Hematopoietic multipotent progenitor cell treated with erythropoietin and hydrocortisone succinate and interleukin-3 and kit ligand, for 15 days (in vitro differentiated cells): ENCODE results near the gene VPS72.

Source experiments
- DNase-seq: peaks from one replicate; pipeline ENCODE4 v3.0.0-alpha.2; 2015; ENCODE audit warnings: low spot score

VPS72 gene

DNA sequence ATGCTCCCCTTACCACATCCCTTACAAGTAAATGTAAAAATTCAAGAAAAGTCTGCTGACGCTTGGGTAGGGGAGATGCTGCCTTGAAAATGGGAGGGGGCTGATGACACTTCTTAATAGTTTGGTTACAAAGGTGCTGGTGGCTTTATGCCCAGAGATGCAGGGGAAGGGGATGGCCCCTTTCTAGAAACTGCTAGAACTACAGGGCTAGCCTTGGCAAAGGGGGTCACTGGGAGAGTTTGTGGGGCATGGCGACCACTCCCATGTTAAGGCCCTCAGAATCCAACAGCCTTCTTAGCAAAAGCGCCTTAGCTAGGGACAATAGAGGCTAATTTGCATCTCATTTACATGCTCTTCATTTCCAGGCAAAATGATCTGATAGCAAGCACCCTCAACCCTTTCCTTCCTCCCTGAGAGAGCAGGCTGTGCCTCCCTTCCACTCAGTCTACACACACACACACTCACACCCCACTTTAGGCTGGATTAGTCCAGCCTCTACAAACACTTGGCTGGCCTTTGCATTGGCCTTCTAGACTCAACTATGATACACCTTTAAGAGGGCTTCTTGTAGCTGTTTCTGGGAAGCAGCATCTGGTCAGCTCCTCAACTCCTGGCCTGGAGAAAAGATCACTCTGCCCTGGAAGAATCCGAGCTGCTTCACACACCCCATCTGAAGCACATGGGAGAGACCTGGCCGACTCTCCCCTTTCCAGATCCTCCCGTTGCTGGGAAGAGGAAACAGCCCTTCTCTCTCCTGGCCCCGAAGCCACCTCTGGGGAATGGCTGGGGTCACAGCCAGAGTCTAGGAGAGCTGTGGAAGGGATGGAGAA, 45.3 kb downstream of the VPS72 start:
- no peak for DNase-seq

DNA sequence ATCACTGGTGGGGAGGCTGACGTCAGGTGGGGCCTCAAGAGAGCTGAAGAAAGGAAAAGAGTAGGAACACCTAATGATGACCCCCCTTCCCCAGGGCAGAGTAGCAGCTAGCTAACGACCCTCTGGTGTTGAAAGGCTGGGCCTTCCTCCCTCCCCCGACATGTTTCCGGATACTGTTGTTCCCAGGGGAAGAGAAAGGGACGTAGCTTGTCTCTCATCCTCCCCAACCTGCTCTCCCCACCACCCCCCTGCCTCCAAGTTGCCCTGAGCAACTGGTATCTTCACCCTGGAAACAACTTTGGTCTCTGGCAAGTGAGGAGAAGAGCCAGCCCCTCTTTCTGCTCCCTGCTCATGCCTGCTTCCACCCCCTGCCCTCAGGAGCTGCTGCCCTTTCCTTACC, 46.0 kb downstream of the VPS72 start:
- no peak for DNase-seq

DNA sequence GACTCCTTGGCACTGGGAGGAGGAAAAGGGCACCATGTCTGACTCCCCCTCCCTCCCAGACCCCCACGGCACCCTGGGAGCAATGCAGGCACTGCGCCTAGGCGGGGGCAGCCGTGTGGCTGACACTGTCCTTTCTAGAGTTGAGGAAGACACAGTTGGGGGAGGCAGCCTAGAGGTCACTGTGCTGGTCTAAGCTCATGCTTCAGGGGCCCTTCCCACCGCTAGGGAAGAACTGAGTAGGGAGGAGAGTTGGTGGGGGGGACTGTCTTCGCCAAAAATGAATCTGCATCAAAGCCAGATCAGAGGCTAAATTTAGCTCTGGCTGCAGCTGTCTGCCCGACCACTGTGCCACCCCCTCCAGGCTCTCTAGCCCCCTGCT, 47.0 kb downstream of the VPS72 start:
- no peak for DNase-seq

GRCh38 chr1:151142411-151143056, 47.5 kb downstream of the VPS72 start:
- no peak for DNase-seq

GRCh38 chr1:151137789-151138188, 52.2 kb downstream of the VPS72 start:
- no peak for DNase-seq

DNA sequence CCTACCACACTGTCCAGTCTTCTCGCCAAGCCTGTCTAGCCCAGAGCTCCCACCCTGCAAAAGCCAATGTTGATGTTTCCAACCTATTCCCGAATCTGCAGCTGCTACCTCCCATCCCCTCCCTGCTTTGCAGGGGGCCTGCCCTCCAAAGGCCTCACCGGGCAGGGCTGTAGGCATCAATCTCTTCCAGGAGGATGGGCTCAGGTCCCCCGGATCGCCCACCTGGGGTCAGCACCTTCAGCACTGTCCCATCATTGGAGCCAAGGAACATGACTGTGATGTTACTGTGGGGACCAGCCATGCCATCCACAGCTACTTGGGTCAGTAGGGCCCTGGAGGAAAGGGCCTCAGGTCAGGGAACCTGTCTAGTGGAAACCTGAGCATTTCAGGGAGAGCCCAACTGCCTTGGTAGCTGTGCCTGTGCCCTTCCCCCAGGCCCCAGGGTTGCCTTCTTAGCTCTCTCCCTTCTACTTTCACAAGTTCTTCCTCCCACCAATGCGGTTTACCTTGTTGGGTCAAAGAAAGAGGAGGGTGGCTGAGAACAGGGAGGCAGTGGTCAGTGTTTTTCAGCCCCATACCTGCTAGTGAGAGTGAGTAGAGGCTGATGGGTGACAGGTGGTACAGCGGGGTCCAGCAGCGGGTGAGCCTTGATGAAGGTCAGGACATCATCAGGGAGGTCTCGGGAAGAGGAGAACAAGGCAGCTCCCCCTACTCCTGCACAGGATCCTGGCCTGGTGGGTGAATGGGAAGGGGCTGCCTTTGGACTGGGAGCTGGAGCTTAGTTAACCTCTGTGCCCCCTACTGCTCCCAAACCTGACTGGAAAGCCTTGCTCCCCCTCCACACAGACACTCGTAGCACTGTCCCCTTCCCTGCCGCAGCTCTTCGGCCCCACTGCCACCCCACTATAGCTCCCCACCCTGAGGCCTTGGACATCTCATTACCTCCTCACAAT, 54.3 kb downstream of the VPS72 start:
- DNase-seq = no peak

GRCh38 chr1:151134991-151135390, 55.0 kb downstream of the VPS72 start:
- no peak for DNase-seq

DNA sequence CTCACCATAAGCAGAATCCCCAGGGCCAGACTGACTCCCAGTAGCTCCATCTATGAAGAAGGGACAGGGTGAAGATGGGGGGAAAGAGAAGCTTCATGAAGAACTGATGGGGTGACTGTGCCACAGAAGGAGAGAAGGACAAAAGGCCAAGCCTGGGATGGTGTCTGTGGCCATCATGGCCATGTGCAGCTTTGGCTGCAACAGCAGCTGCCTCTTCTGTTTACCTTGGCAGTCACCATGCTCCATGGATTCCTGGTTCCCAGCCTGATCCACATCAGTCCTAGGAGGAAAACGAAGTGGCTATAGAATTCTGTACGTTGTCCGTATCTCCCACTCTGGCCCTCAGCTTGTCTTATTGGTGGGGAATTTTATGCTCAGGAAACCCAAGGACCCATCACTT, 55.6 kb downstream of the VPS72 start:
- no peak for DNase-seq

DNA sequence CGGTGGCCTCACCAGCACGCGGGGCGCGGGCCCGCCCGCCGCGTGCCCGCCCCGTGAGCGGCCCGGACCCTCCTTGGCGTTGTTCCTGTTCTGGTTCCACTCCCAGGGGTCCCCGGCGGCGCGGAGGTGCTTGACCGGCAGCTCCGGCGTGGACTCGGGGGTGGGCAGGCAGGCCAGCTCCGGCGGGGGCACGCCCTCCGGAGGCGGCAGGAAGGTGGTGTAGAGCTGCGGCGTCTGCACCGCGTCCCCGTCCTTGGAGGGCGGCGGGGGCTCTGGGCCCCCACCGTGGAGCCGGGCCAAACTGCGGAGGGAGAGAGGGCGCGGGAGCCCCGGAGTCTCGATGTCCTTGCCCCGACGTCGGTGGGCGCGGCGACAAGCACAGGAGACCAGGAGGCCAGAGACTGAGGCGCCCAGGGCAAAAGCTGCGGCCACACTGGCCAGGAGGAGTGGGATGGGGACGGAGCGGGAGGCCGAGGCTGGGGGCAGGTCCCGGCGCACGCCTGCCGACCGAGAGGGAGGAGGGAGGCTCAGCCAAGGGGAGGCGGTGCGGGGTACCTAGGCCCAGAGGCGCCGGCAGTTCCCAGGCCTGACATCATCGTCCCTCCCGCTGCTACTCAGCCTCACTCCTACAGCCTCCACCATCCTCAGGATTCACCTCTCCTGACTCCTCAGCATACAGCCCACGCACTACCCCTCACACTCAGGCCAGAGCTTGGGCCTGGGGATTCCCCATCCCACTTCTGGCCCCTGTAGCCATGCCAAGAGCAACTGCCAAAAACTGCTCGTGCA, 56.8 kb downstream of the VPS72 start:
- DNase-seq = no peak

DNA sequence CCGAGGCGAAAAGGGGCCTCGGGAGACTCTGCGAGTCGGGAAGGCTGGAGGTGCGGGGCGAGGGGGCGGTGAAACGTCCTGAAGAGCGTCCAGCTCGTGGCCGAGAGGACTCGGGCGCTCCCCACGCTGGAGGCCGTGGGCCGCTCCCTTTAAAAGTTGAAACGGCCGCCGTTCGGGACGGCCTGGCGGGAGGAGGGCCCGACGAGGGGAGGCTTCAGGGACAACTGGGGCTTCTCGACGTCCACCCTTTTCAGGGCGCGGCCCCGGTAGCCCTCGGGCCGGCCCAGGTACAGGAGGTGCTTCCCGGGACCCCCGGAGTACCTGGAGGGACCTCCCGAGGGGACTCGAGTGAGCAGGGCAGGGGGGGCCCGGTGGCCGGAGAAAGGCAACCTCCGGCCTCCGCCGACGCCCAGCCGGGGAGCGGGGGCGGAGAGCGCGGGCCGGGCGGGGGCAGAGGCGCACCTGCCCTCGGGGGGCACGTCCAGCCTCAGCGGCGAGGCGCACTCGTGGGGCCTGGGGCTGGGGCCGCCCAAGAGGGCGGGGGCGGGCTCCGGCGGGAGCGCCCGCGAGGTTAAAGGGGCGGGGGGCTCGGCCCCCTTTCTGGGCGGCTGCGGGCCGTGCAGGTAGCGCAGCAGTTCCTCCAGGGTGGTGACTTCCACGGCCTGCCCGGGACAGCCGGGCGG, 57.5 kb downstream of the VPS72 start:
- DNase-seq = no peak

GRCh38 chr1:151131701-151132334, 58.2 kb downstream of the VPS72 start:
- no peak for DNase-seq

- peak; percentile 19 for DNase-seq
These were observed 58.9 kb downstream of the VPS72 start for GRCh38 chr1:151130987-151131586.

DNA sequence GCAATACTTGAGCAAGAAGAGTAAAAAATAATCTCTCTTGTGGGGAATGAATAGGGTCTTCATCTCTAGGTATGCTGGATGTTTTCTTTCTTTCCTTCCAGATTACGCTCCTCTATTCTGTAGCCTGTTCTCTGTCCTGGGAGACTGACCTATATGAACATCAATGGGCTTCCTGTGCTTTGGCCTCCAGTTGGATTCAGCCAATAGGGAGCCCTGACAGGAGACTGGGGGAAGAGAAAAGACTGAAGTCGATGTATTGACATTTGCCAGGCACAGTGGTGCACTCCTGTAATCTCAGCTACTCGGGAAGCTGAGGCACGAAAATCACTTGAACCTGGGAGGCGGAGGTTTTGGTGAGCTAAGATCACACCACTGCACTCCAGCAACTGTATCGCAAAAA, 61.2 kb downstream of the VPS72 start:
- DNase-seq = no peak
